ENCODE data around the gene PLA2R1. TPM values are rescaled to one million over a fixed set of nuclear protein-coding genes. Genes with fewer than 3 reads are reported as not detected.

Gene PLA2R1
- polyA plus RNA-seq, 1 of the 3 experiments (the other 2 are of a cell fraction) = not detected

DNA sequence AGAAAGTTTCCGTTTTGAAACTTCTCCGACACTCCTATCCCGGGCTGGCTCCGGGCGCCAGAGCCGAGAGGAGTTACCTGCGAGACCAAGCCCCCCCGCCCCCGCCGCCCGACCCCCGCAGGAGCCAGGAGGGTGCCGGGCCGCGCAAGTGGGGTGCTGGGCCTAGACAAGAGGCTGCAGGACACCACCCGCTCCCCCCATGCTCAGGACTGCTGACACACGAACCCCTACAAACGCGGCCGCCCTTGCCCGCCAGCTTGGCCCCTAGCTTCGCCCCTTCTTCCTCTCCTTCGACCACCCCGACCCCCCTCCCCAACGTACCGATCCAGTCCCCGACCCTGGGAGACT, 497 bp downstream of the PLA2R1 start (continued):
- TF ChIP-seq, protein P1, sequence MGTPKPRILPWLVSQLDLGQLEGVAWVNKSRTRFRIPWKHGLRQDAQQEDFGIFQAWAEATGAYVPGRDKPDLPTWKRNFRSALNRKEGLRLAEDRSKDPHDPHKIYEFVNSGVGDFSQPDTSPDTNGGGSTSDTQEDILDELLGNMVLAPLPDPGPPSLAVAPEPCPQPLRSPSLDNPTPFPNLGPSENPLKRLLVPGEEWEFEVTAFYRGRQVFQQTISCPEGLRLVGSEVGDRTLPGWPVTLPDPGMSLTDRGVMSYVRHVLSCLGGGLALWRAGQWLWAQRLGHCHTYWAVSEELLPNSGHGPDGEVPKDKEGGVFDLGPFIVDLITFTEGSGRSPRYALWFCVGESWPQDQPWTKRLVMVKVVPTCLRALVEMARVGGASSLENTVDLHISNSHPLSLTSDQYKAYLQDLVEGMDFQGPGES (IDR thresholded peaks at IDR 0.05; ENCODE audit: low read depth, low read length) = no peak
- TF ChIP-seq CHD2 (IDR thresholded peaks at IDR 0.05; ENCODE audit: low read length, partially characterized antibody) (no peak), FOSL2 (IDR thresholded peaks at IDR 0.05; ENCODE audit: borderline replicate concordance, low read depth) (no peak), TCF12 (IDR thresholded peaks at IDR 0.05) (no peak), POLR2AphosphoS5 (IDR thresholded peaks at IDR 0.05; ENCODE audit: low read depth, low read length) (no peak), TEAD4 (IDR thresholded peaks at IDR 0.05; ENCODE audit: borderline replicate concordance, insufficient read depth) (no peak)

DNA sequence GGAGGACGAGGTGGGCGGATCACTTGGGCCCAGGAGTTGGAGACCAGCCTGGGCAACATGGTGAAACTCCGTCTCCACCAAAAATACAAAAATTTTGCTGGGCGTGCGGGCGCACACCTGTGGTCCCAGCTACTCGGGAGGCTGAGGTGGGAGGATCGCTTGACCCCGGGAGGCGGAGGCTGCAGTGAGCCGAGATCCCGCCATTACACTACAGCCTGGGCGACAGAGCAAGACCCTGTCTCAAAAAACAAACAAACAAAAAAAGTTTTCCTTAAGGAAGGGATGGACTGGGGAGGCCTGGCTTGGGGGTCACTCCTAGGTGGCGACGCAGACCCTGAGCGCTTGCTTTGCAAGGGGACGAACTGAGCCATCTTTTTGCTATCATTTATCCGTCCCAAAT, 882 bp downstream of the PLA2R1 start:
- no peaks in the 10 kb centered on the region for H3F3A ChIP-seq (replicated peaks; ENCODE audit: insufficient read depth)
- ChIA-PET CTCF (no interaction called here), POLR2A (no interaction called here)
- no peaks in the 10 kb centered on the region for H3K9me2 ChIP-seq
- H3K27me3 ChIP-seq (ENCODE audit: insufficient read depth) = no peaks in the 10 kb centered on the region; the same call in 1 of the 2 replicates
- no peaks in the 10 kb centered on the region for H3K79me2 ChIP-seq (ENCODE audit: insufficient read depth)
- no peak overlapping the region for H3K27ac ChIP-seq (ENCODE audit: low read depth in 2 of 2, low read length in 1 of 2)
- H3K9ac ChIP-seq = no peak overlapping the region
- H3K9me3 ChIP-seq = no peaks in the 10 kb centered on the region
- 87% methylated on average over 18 of the region's 18 CpGs for WGBS (ENCODE audit: low lambda C conversion rate)
- DNase-seq = no peak
- H4K20me1 ChIP-seq (ENCODE audit: insufficient read depth) = no peaks in the 10 kb centered on the region
- H3K4me1 ChIP-seq (ENCODE audit: control insufficient read depth in 1 of 2, insufficient read depth in 2 of 2, low read depth in 1 of 2, low read length in 1 of 2) = peaks cover 0 to 16% of the 10 kb centered on the region in 2 experiments; a peak in 2 of 4 replicates
- no peak overlapping the region for H3K4me3 ChIP-seq (ENCODE audit: low read depth in 2 of 2, low read length in 1 of 2)
- no peak overlapping the region for H2AFZ ChIP-seq (ENCODE audit: low read depth)
- H3K36me3 ChIP-seq (replicated peaks in 1 of 2; ENCODE audit: control insufficient read depth in 1 of 2, insufficient read depth in 2 of 2, low read length in 1 of 2) = no peaks in the 10 kb centered on the region
- TF ChIP-seq, protein P2, sequence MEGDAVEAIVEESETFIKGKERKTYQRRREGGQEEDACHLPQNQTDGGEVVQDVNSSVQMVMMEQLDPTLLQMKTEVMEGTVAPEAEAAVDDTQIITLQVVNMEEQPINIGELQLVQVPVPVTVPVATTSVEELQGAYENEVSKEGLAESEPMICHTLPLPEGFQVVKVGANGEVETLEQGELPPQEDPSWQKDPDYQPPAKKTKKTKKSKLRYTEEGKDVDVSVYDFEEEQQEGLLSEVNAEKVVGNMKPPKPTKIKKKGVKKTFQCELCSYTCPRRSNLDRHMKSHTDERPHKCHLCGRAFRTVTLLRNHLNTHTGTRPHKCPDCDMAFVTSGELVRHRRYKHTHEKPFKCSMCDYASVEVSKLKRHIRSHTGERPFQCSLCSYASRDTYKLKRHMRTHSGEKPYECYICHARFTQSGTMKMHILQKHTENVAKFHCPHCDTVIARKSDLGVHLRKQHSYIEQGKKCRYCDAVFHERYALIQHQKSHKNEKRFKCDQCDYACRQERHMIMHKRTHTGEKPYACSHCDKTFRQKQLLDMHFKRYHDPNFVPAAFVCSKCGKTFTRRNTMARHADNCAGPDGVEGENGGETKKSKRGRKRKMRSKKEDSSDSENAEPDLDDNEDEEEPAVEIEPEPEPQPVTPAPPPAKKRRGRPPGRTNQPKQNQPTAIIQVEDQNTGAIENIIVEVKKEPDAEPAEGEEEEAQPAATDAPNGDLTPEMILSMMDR (IDR thresholded peaks at IDR 0.05) = no peak
- H3K4me2 ChIP-seq = no peak overlapping the region

DNA sequence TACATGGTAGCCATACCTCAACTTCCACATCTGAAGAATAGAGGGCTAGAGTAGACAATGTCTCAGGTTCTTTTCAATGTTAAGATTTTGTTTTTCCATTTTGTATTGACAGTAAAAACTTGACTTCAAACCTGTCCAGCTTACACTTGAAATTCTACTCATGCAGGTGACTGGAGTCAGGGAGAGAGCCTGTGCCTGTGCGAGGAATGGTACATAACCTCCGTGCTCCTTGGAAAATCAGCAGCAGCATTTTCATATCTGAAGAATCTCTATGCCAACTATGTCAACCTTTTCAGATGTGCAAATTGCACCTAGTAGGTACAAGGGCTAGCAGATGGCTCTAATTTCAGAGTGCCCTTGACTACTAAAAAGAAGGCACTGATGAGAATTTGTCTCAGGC, 2.1 kb downstream of the PLA2R1 start:
- H3K27me3 ChIP-seq (ENCODE audit: insufficient read depth) = no peaks in the 10 kb centered on the region; the same call in 1 of the 2 replicates
- H3K4me2 ChIP-seq = no peak overlapping the region
- 81% methylated on average over 2 of the region's 2 CpGs for WGBS (ENCODE audit: low lambda C conversion rate)
- no peaks in the 10 kb centered on the region for H4K20me1 ChIP-seq (ENCODE audit: insufficient read depth)
- H2AFZ ChIP-seq (ENCODE audit: low read depth) = no peak overlapping the region
- H3K79me2 ChIP-seq (ENCODE audit: insufficient read depth) = no peaks in the 10 kb centered on the region
- no peak overlapping the region for H3K27ac ChIP-seq (ENCODE audit: low read depth in 2 of 2, low read length in 1 of 2)
- POLR2A ChIA-PET = no interaction called here
- H3K4me3 ChIP-seq (ENCODE audit: low read depth in 2 of 2, low read length in 1 of 2) = no peak overlapping the region
- H3K9me3 ChIP-seq = no peaks in the 10 kb centered on the region
- H3F3A ChIP-seq (replicated peaks; ENCODE audit: insufficient read depth) = no peaks in the 10 kb centered on the region
- TF ChIP-seq FOXM1 (IDR thresholded peaks at IDR 0.05; ENCODE audit: low read depth) = no peak
- TF ChIP-seq, protein P3, sequence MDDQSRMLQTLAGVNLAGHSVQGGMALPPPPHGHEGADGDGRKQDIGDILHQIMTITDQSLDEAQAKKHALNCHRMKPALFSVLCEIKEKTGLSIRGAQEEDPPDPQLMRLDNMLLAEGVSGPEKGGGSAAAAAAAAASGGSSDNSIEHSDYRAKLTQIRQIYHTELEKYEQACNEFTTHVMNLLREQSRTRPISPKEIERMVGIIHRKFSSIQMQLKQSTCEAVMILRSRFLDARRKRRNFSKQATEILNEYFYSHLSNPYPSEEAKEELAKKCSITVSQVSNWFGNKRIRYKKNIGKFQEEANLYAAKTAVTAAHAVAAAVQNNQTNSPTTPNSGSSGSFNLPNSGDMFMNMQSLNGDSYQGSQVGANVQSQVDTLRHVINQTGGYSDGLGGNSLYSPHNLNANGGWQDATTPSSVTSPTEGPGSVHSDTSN (IDR thresholded peaks at IDR 0.05) = no peak
- TF ChIP-seq TAF1 (IDR thresholded peaks at IDR 0.05; ENCODE audit: borderline replicate concordance, low read depth, low read length) = no peak
- no peak for TF ChIP-seq GABPA (IDR thresholded peaks at IDR 0.05; ENCODE audit: low read depth)
- TF ChIP-seq, protein P4, sequence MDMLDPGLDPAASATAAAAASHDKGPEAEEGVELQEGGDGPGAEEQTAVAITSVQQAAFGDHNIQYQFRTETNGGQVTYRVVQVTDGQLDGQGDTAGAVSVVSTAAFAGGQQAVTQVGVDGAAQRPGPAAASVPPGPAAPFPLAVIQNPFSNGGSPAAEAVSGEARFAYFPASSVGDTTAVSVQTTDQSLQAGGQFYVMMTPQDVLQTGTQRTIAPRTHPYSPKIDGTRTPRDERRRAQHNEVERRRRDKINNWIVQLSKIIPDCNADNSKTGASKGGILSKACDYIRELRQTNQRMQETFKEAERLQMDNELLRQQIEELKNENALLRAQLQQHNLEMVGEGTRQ (IDR thresholded peaks at IDR 0.05; ENCODE audit: borderline replicate concordance, low read depth, low read length) = no peak
- TF ChIP-seq RXRA (IDR thresholded peaks at IDR 0.05; ENCODE audit: borderline replicate concordance, low read depth) = no peak
- TF ChIP-seq, protein P5, sequence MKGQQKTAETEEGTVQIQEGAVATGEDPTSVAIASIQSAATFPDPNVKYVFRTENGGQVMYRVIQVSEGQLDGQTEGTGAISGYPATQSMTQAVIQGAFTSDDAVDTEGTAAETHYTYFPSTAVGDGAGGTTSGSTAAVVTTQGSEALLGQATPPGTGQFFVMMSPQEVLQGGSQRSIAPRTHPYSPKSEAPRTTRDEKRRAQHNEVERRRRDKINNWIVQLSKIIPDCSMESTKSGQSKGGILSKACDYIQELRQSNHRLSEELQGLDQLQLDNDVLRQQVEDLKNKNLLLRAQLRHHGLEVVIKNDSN (IDR thresholded peaks at IDR 0.05; ENCODE audit: borderline replicate concordance, low read depth) = no peak
- TF ChIP-seq EP300 (IDR thresholded peaks at IDR 0.05; ENCODE audit: borderline replicate concordance in 1 of 2, low read depth in 1 of 2, low read length in 1 of 2) = no peak
- no peak for TF ChIP-seq FOSL2 (IDR thresholded peaks at IDR 0.05; ENCODE audit: borderline replicate concordance, low read depth)
- peaks cover 0 to 16% of the 10 kb centered on the region in 2 experiments; a peak in 2 of 4 replicates for H3K4me1 ChIP-seq (ENCODE audit: control insufficient read depth in 1 of 2, insufficient read depth in 2 of 2, low read depth in 1 of 2, low read length in 1 of 2)
- CTCF ChIA-PET = no interaction called here
- H3K9me2 ChIP-seq = no peaks in the 10 kb centered on the region
- H3K9ac ChIP-seq = no peak overlapping the region
- no peak for DNase-seq
- no peaks in the 10 kb centered on the region for H3K36me3 ChIP-seq (replicated peaks in 1 of 2; ENCODE audit: control insufficient read depth in 1 of 2, insufficient read depth in 2 of 2, low read length in 1 of 2)

Data from SK-N-SH (cell line).